HuH-7 (cell line): ENCODE results near the gene SLC6A13.
A peak's percentile ranks its signal among the peaks of the same experiment; 100 is the strongest.
"Not testable (repeated sequence)": the region's sequence is repeated elsewhere in the genome, so short reads cannot be mapped to it uniquely, and the experiment has no call there.

Experiments used
- DNase-seq: peaks from one replicate; pipeline ENCODE4 v3.0.0; 2011; ENCODE audit warnings: low spot score

Gene SLC6A13

DNA sequence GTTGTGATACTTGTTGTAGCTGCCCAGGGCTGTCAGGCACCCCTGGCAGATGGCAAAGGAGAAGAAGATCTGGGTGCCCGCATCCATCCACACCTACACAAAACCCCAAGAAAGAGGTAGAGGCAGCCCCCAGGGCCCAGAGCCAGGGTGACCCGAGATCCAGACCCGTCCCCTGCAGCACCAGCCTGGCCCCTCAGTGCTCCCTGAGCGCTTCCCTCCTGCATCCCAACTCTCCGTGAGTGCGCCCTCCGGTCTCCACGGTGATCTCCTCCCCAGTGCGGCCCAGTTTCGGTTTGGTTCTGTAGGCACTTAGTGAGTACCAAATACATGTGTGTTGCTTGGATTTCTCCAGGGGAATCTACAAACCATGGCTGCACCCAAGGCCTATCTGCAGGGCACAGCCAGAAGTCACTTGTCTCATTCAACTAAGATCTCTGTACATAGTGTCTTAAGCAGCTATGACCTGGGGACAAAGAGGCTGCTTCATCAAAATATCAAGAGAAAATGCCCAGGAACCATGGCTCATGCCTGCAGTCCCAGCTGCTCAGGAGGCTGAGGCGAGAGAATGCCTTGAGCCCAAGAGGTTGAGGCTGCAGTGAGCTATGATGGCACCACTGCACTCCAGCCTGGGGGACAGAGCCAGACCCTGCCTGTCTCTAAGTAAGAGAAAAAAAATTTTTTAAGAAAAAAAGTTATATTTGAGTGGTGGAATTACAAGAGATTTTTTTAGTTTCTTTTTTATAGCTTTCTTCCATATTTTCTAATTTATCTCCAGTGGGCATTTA is 64.5 kb downstream of the SLC6A13 start:
- DNase-seq = no peak

DNA sequence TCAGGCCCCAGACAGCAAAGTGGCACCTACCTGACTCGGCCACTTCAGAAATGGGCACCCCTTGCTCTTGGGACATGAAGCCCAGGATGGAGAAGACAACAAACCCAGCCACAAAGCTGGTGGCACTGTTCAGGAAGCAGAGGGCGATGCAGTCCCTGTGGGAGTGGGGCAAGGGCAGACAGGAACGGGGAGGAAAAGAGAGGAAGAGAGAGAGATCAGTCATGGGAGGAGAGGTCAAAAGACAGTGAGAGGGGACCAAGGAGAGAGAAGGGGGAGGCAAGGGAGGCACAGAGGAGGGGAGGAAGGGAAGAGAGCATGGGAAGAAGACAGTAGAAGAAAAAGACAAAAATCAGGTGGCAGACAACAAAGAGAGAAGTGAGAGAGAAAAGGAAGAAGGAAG is 65.3 kb downstream of the SLC6A13 start:
- no peak for DNase-seq

DNA sequence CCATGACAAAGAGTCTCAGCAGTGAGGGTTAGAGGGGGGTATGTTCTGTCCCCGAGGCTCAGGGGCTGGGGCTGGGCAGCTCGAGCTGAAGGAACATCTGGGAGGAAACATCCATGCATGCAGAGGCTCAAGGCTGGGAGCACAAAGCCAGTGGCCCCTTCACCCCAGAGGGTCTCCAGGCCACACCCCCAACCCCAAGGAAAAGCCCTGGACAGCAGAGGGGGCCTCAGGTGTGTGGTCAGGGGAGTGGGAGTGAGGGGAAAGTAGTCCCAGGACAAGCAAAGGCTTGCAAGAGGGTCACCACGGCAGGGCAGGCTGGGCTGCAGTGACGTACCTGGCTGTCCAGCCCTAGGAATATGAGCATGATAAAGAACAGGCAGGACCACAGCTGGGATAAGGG is 66.2 kb downstream of the SLC6A13 start:
- no peak for DNase-seq

DNA sequence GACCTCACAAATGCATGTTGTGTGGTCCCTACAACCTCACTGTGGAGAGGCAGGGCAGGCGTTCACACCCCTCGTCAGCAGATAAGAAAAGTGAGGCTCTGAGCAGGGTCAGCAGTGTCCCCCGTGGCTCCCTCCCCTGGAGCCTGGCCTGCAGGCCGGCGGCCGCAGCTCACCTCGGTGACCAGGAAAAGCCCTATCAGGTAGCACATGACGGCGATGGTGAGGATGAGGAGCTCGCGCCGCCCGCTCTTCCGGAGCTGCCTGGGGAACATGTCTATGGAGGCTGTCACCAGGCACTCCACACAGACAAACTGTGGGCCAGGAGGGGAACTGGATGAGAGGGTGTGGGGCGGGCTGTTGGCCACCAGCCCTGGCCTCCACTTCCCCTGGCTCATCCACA is 66.7 kb downstream of the SLC6A13 start:
- no peak for DNase-seq

DNA sequence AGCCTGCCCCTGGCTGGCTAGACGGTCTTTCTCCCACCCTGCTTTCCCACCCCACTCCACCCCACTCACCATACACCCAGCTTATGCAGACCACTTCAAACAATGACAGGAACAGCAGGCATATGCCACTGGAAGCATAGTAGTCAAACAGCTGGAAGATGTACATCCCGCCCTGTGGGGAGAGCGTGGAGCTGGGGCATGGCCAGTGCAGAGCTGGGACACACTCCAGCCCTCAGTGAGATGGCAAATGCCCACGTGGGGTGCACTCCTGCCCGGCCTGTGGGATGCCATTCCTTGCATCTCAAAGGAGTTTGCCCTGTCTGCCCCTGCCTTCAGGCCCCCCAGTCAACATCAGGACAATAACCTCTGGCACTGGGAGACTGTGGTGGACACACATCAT is 67.5 kb downstream of the SLC6A13 start:
- DNase-seq = no peak

DNA sequence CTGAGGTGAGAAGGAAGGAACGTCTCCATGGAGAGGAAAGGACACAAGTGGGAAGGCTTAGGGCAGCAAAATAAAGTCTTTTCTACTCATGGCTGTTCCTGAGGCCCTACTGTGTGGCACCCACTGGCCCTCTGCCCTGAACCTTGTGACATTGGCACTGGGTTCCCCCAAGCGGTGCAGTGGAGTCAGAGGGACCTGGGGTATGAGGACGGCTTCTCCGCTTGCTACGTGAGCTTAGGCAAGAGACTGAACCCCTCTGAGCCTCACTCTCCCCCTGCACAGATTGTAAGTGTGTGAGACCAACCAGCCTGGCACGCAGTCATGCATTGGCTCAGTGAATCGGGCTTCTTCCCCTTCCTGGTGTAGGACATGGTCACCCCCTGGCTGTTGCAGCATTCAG is 68.4 kb downstream of the SLC6A13 start:
- DNase-seq = no peak

DNA sequence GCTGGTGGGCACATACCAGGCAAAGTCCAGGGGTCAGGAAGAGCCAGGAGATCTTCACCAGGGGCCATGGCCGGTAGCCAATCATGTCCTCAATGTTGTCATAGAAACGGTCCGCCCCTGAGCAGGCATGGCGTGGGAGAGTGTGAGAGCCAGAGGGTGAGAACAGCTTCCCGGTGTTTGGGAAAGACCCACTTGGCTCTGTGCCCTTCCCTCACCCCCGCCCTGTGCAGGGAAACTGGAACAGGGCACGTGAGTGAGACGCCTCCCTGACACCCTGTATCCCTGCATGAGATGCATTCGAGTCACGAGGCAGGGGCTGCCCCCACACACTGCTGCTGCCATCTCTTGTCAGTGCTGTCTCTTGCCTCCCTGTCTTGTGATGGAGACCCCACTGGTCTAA is 69.4 kb downstream of the SLC6A13 start:
- DNase-seq = no peak

DNA sequence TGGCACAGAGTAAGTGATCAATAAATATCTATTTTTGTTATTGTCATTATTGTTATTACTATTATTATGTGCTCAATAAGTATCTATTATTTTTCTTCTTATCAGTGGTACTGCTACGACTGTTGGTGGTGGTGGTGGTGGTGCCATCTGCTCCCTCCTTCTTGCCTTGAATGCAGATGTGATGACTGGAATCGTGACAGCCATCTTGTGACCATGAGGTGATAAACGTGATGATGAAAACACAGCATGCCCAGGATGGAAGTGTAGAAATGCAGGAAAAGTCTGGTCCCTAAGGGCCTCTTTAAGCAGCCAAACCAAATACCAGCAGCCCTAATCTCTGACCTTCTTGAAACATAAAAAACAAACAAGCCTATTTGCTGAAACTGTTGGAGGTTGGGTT is 71.1 kb downstream of the SLC6A13 start:
- no peak for DNase-seq

DNA sequence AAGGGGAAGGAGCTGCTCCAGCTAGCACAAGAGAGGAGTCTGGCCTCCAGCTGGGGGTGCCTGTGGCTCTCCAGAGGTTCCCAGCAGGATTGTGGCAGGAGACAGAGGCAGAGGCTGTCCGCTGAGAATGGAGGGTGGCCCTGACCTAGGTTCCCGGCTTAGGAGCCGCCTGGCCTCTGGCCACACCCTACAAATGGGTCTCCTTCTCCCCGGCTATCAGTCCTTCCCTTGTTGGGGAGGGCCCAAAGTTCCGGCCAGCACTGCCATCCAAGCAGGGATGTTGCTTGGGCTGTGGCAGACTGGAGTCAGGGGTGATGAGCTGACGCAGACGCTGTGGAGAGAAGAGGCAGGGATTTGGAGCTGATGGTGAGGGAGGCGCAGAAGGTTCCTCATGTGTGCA is 71.8 kb downstream of the SLC6A13 start:
- DNase-seq = no peak

DNA sequence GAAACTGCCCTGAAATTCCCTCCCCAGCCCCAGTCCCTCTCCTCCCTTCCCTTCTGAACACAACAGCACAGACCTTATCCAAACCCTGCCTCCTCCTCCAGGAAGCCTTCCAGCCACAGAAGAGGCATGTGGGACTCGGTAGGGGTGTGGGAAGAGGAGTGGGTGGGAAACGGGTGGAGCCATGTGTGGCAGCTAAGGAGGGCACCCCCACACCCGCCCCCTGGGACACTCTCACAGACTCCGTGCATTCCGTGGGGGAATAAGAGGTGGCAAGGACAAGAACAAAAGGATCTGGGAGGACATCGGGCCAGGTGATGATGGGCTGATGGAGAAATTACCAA is 73.0 kb downstream of the SLC6A13 start:
- no peak for DNase-seq

DNA sequence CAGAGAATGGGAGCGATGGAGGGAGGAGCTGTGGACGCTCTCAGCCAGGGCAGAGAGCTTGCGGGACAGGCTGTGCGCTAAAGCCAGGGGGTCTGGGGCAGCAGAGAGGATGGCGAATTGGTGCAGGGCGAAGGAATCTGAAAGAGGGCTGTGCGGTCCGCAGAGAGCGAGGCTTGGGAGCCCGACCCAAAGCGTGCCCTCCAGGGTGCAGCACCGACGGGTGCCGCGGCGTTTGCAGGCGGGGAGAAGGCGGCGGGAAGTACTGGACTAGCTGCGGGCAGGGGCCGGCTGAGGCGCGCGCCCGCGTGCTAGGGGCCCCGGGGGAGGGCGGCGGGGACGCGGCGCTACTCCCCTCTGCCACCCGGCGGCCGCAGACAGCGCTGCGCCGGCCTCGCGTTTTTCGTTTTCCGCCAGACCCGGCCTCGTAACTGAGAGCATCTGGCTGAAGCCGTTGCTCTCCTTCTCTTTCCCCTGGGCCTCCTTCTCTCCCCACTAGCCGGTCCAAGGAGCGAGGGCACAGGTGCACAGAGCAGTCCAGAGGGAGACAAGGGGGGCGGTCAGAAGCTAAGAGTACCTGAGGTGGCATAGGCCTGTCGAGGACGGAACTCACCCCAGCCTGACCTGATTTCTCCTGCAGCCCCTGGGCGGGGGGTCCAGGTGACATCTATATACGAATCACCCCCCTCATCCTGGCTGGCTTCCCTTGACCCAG is 73.6 kb downstream of the SLC6A13 start:
- peak; percentile 91 for DNase-seq

DNA sequence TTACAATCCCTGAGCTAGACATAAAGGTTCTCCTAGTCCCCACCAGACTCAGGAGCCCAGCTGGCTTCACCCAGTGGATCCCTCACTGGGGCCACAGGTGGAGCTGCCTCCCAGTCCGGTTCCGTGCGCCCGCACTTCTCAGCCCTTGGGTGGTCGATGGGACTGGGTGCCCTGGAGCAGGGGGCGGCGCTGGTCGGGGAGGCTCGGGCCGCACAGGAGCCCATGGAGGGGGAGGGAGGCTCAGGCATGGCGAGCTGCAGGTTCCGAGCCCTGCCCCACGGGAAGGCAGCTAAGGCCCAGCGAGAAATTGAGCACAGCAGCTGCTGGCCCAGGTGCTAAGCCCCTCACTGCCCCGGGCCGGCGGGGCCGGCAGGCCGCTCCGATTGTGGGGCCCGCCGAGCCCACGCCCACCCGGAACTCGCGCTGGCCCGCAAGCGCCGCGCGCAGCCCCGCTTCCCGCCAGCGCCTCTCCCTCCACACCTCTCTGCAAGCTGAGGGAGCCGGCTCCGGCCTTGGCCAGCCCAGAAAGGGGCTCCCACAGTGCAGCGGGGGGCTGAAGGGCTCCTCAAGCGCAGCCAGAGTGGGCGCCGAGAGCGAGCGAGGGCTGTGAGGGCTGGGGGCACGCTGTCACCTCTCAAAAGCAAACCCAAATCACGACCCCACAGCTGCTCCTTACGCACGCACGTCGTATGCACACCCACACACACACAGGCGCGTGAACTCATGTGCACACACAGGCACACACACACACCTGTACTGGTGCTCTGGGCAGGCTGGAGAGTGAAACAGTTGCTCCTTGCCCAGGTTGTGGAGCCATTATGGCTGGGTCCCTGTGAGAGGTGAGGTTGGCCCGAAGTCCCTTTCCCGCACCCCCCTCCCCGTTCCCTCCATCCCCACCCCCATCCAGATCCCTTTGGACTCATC is 74.4 kb downstream of the SLC6A13 start:
- DNase-seq = not testable (repeated sequence)

DNA sequence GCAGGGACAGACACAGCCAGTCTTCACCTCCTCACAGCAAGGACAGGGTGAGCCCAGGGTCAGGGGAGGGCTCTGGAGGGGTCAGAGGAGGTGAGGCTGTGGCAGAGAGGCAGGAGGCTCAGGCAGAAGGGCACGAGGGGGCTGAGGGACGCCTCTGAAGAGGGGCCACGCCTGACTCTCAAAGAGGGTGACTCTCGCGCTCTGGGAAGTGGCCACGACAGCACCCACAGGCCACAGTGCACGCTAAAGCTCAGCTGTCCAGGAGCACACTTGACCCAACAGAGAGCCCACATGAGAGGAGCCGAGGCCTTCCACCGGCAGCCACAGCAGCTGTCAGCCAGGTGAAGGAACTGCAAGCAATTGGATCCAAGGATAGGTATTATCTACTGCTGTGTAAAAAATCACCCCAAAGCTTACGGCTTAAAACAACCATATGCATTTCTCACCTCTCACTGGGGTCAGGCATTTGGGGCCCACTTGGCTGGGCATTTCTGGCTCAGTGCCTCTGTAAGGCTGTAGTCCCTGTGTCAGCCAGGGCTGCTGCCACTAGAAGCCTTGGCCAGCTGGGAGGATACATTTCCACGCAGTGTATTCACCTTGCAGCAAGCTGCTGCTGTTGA is 76.5 kb downstream of the SLC6A13 start:
- DNase-seq = no peak

DNA sequence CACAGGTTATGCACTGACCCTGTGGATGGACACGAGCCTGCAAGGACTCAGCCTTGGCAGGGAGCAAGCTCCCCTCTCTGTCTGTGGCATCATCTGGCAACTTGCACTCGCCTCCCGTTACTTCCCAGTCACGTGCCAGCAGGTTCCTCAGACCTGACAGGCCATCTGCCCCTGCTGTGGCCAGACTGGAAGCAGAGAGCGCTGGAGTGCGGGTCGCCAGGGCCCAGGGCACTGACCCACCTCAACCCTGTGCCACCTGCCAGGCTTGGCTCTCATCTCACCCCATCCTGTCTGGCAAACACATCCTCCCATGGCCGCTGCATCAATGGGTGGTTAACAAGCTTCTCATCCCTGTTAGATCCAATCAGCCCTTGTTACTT is 77.1 kb downstream of the SLC6A13 start:
- no peak for DNase-seq

DNA sequence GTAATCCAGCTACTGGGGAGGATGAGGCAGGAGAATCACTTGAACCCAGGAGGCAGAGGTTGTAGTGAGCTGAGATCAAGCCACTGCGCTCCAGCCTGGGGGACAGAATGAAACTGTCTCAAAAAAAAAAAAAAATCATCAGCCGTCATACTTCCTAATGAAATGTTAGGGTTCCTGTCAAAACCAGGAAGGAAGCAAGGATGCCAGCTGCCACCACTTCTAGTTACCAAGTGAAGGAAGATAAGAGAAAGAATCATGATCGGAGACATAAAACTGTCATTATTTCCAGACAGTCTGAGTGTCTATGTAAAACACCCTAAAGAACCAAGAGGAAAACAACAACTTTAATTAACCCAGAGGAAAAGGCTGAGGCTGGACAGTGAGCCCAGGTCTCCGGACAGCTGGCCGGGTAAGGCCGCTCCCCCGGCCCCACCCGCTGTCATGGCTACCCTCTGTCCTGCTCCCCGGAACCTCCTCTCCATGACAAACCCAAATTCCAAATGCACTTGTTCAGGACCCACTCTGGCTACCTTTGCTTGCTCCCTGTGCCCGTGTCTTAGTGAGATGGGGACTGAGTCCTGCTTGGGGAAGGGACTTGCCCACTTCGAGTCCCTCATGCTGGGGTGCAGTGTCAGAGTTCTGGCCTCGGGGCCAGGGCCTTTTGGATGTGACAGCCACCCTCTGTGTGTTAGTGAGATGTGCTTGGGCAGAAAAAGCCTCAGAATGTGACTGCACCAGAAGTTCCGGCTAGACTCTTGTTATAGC is 77.6 kb downstream of the SLC6A13 start:
- DNase-seq = no peak

DNA sequence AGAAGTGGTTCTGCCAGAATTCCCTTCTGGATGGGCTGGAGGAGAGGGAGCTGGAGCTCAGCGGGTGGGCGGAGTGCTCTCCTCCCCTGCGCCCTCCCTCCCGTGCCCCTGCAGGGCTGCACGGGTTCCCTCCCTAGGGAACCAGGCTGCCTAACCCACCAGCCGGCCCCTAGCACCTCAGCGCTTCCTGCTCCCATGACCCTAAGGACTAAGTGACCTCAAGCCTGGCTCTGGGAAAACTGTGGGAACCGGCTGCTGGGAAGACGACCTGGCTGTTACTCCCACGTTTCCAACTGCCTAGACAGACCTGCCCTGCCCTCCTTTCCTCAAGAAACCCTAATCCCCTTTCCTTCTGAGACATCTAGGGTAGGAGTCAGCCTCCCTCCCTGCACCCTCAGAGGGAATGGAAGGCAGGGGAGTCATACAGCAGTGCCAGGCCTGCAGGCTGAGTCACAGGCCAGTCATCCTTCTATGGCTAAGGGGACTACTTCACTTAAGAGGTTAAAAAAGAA is 80.2 kb downstream of the SLC6A13 start:
- DNase-seq = no peak

DNA sequence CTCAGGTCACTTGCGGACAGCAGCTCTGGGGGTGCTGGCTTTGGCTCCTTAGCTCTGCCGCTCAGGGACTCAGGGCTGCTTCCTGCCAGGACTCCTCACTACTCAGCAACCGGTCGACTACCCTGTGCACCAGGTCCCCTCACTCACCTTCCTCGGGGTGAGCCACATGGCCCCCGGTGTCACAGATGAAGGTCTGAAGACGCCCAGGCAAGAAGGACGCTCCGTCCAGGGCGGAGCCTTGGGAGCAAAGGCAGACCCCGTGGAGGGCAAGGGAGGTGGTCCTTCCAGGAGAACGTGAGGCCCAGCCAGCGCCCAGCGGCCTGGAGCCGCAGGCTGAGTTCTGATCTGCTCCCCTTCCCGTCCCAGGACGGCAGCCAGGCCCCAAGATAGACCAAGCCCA is 80.7 kb downstream of the SLC6A13 start:
- DNase-seq = no peak

DNA sequence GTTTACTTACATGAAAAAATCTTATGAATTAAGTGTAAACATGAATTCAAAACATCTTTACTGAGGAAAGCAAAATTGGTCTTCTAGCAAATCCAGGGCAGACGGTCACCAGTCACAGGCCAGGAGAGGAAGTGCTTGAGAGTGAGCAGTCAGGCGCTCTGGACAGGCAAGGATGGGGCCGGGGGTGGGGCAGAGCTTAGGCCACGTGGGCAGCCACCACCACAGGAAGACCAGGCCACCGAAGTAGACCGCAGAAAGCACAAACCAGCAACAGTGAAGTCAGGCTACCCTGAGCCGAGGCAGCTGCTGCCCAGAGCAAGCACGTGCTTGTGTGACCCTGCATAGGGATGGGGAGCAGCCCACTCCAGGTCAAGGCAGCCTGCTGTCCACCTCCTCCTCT is 82.2 kb downstream of the SLC6A13 start:
- no peak for DNase-seq

DNA sequence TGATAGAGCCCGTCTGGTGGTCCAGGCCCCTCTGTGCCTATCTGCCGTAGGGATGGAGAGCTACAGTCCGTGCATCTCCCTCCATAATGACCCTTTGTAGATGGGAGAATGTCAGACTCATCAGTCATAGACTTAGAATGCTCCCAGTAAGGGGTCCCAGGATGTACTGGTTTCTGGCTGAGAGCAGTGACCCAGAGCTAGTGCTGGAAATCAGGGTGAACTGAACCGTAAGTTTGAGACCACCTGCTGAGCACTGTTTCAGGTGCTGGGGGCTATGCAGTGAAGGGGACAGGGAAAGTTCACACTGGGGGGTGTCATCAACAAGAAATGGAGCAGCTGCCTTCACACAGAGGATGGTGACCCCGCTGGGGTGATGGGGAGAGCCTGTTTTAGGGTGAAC is 82.8 kb downstream of the SLC6A13 start:
- no peak for DNase-seq

DNA sequence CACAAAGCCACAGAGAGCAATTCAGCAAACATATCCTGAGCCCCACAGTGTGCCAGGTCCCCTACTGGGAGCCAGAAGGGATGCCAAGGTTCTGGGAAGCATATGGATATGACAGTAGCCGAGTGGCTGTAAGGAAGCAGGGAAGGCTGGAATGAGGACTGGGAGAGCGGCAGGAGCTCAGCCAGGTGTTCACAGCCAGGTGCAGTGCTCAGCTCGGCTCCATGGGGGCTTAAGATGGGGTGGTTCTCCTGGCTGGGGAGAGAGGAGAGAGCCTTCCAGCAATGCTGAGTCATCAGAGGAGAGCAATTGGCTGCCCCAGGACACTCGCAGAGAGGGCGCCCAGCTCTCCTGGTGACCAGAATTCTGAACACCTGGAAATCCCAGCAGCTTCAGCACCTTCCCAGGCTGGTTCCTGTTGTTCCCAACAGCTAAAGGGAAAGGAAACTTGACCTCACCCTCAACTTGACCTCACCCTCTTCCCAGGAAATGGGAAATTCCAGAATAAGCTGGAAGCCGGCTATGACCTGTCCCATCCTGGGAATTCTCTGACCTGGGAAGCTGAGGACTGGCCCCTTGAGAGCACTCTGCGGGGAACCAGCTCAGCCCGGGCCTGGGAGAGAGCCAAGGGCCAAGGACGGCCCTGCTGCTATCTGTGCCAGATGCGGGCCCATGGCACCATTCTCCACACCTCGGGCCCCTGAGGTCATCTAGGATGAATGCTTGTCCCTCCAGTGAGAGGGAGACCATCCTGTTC is 83.3 kb downstream of the SLC6A13 start:
- DNase-seq = no peak

DNA sequence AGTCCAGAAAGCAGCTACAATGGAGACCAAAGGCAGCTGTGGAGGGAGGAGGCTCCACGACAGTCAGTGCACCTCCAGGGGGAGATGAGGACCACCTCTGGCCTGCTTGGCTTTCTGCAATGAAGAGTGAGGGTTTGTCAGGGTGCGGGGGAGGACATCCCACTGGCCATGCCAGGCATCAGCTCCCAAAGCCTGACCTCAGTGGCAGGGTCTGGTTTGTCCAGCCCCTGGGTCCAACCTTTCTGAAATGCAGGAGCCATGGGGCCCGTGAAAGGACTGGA is 83.9 kb downstream of the SLC6A13 start:
- no peak for DNase-seq
